Stimulated activated CD4-positive, alpha-beta T cell treated with anti-CD3 and anti-CD28 coated beads, Interleukin-4, amount 100 ng/mL, for 48 hours (primary cell): ENCODE data around the gene AOPEP.
"Not testable (repeated sequence)": the region's sequence is repeated elsewhere in the genome, so short reads cannot be mapped to it uniquely, and the experiment has no call there.

ENCODE experiments used
- DNase-seq, 2 donors: peaks; one replicate each; pipeline ENCODE4 v3.0.0-alpha.2; 2020; ENCODE audit warnings: low read depth in 2 of 2

Gene AOPEP

GRCh38 chr9:94869415-94869843 lies 142.9 kb downstream of the AOPEP start:
- DNase-seq, result peak in 1 of 2 donors; percentile 25

GRCh38 chr9:94870465-94870792 lies 143.9 kb downstream of the AOPEP start:
- DNase-seq, result no peak

GRCh38 chr9:94870793-94871558 lies 144.5 kb downstream of the AOPEP start:
- DNase-seq, result no peak

DNA sequence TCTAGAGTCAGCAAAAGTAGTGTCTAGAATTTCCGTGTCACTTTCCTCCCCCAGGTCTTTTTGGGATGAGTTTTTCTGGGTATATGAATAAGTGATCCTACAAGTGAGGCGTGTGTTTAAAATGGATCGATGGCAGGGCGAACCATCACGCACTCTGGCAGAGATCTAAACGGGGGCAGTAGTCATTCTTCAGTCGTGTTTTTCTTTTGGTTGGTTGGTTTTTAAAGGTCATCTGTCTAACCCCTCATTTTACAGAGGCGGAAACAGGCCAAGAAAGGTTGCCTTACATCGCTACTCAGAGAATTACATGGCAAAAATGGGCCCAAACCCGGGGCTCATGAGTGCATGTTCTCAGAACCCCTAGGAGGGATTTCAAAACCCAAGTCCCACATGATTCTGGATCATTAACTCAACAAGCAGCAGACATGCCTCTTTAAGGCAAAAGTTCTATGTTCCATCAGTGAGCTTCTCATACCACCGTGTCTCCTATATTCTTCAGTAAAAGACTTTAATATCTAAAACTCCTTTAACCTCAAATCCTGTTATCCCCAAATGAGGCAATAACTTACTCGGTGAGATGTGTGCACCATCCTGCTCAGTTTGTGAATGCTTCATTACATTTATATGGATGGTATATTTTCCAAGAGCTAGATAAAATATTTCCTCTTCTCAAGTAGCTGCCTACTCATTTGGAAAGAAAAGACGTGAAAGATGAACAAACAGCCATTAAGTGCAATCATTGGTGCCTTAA lies 145.8 kb downstream of the AOPEP start:
- no peak for DNase-seq

DNA sequence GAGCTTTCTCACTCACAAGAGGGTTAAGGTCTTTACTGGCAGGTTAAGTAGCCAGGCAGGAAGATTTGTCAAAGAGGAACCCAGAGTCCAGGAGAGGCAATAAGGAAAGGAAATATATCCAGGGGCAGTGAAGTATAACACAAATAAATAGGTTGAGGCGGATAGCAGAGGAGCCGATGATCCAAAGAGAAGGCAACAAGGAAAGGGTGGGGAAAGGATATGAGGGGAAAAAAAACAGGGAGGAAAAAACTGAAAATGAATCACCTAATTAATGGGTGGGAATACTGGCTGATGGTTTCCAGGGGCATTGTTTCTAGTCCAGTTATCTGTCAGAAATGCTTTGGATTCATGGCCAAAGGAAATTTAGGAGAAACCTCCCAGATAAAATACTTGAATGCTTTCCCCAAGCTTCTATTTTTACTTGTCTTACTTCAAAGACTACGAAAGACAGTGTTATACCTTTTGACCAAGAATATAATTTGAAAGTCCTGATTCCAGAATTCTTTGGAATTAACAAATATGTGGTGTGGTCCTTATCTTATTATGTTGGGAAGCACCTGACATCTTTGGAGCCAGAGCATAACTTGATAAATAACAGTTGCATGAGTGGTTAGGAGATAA lies 146.5 kb downstream of the AOPEP start:
- DNase-seq, result no peak

DNA sequence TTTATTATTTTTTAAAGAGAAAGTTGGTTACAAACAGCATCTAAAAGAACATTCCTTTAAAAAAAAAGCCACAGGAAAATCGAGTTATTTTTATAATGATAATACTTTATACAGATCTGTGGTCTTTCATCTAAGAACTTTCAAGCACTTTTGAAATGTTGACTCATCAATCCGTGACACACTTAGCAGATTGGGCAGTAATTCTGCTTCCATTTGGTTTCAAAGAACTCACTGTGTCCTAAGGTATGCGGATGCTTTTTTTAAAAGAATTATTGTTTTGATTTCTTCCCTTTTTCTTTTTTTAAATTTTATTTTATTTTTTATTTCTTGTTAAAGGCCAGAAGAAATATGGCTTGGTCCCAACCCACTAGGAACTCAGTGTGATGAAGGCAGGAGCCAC lies 147.8 kb downstream of the AOPEP start:
- no peak for DNase-seq

DNA sequence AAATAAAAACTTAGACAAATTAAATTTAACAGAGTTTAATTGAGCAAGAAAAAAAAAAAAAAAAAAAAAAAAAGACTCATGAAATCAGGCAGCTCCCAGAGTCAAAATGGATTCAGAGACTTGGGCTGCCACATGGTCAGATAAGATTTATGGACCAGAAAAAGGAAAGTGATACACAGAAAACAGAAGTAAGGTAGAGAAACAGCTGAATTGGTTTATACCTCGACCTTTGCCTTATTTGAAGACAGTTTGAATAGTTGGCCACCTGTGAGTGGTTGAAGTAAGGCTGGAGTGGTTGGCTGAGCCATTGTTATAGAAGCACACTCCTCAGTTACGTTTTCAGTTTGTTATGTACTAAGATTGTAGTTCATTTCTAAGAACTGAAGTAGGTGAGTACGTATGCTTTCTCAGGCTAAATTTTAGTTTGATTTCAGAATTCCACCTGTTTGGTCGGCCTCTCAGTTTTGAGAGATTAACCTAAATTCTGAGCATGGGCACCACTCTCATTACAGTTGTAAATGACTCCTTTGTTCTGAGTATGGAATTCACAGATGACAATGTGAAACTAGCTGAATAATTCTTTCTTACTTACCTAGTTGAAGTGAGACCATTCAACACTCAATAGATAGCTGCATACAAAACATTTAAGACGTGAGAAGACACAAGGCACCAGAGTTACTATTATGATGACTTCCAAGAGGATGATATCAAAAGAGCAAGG lies 149.0 kb downstream of the AOPEP start:
- DNase-seq, result no peak

DNA sequence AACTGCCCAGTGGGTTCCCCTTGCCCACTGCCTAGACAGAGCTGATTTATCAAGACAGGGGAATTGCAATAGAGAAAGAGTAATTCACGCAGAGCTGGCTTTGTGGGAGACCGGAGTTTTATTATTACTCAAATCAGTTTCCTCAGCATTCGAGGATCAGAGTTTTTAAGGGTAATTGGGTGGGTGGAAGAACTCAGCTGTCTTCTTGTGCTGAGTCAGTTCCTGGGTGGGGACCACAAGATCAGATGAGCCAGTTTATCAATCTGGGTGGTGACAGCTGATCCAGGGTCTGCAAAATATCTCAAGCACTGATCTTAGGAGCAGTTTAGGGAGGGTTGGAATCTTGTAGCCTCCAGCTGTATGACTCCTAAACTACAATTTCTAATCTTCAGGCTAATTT lies 152.3 kb downstream of the AOPEP start:
- not testable (repeated sequence) for DNase-seq

- no peak for DNase-seq
Observed at GRCh38 chr9:94879230-94879629, 152.7 kb downstream of the AOPEP start.

DNA sequence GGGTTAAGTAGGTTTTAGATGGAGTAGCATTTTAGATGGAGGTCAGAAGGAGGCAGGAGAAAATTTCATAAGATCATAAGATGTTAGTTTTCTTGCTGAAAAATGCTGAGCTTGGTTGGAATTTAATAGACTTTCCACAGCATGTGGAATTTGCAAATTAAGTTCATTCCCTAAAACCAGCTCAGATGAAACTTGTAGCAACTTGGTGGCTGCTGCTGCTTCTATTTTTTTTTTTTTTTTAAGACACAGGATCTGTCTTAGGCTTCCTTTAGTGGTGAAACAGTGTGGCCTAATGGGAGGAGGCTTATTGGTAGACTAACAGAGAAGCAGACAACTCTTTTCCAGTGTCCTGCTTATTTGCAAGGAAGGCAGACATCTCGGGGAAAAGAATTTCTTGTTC lies 154.5 kb downstream of the AOPEP start:
- no peak for DNase-seq

DNA sequence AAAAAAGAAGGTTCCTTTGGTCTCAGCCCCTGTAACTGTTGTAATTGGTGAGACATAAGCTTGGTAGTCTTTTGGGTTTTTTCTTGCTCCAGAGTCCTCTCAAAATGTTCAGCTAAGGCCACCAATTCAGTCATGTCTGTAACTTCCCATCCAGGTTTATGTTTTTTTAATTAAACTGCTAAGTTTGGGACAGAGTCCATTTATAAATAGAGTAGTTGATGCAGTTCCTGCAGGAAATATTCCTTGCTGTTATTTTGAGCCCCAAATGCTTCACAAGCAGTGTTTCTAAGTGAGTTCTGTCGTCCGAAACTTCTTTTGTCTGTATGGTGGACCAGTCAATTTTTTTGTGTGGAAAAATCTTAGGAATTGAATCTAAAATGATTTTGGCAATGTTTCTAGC lies 155.0 kb downstream of the AOPEP start:
- DNase-seq, result no peak

GRCh38 chr9:94881940-94882339 lies 155.4 kb downstream of the AOPEP start:
- DNase-seq, result no peak

DNA sequence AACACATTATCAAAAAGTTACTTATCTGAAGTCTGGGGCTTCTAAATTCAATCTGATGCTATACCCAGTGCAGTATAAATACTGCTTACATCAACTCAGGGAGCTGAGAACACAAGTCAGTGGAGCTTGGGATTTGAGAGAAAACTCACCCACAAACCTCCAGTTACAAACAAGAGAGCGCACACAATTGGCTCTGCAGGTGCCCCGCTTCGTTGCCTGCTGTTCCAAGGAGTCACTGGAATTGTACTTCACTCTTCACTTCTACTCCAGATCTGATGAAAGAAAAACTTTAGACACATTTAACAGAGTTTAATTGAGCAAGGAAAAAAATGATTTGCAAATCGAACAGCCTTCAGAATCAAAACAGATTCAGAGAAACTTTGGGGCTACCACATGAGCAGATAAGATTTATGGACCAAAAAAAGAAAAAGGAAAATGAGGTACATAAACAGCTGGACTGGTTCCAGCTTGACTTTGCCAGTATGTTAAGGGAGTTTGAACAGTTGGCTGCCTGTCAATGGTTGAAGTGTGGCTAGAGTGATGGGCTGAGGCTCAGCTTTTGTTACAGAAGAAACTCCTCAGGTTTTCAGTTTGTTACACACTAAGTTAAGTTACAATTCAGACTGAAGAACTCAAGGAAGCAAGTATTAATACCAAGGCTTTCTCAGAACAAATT lies 156.6 kb downstream of the AOPEP start:
- DNase-seq, result no peak

GRCh38 chr9:94885854-94886447 lies 159.5 kb downstream of the AOPEP start:
- DNase-seq, result no peak

DNA sequence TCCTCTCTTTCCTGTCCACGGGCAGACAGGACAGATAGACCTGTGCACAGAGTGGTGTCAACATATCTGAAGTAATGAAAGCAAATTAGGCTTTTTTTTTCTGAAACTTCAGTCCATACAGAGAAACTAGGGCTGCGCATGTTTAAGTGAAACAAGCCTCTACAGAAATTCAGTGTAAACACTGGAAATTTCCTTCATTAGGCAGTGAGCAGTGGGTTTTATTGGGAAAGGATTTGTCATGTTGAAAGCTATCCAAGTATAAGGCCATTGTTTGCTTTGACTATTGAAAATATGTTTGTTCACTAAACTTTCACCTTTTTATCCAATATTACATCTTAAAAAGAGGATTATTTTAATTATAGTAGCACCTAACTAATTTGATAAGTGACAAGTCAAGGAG lies 161.2 kb downstream of the AOPEP start:
- DNase-seq, result no peak

- DNase-seq, result no peak
Observed at GRCh38 chr9:94888775-94889174, 162.3 kb downstream of the AOPEP start.

DNA sequence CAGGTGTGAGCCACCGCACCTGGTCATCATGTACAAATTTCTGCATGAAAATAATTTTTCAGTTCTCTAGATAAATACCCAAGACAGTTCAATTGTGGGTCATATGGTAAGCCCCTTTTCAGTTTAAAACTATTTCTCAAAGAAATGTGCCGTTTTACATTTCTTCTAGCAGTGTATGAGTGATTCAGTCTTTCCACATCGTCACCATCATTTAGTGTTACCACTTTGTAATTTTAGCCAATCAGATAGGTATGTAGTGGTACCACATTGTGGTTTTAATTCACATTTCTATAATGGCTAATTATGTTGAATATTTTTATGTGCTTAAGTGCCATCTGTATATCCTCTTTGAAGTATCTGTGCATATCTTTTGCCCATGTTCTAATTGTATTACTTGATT lies 163.1 kb downstream of the AOPEP start:
- no peak for DNase-seq

DNA sequence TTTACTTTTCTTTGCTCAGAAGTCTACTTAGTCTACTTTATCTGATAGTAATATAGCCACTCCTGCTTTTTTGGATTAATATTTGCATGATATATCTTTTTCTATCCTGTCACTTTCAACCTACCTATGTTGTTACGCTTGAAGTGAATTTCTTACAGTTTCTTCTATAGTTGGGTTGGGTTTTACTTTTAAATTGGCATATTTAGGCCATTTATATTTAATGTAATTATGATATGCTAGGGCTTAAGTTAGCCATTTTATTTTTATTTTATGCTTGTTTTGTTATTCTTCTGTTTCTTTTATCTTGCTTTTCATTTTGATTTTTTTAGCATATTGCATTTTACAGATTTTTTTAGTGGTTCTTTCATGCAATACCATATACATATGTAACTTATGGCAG lies 164.7 kb downstream of the AOPEP start:
- DNase-seq, result no peak

DNA sequence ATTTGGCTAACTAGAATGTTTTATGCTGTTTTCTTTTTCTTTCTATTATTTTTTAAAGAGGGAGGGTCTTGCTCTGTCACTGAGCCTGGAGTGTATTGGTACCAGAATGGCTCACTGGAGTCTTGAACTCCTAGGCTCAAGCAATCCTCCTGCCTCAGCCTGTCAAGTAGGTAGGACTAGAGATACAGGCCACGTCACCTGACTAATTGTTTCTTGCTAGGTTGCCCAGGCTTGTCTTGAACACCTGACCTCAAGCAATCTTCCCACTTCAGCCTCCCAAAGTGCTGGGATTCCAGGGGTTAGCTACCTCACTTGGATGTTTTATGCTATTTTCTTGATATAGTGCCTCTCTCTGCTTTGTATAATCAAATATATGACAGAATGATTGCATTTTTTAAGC lies 166.2 kb downstream of the AOPEP start:
- no peak for DNase-seq

- DNase-seq, result no peak
Observed at GRCh38 chr9:94894094-94894699, 167.7 kb downstream of the AOPEP start.

DNA sequence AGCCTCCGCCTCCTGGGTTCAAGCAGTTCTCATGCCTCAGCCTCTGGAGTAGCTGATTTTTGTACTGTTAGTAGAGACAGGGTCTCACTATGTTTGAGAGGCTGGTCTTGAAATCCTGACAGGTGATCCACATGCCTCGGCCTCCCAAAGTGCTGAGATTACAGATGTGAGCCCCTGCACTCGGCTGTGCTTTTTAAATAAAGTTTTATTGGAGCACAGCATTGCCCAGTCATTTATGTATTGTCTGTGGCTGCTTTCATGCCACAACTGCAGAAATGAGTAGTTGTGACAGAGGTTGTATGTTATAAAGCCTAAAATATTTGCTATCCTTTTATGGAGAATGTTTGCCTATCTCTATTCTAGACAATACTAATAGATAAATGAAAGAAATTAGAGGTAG lies 169.2 kb downstream of the AOPEP start:
- DNase-seq, result no peak
